ENCODE measurements around the gene SRMS. TPM values are rescaled to one million over a fixed set of nuclear protein-coding genes. Genes with fewer than 3 reads are reported as not detected.

The SRMS gene
- total and polyA plus RNA-seq, 2 of the 13 experiments (the other 11 are each of a cell fraction or from before 2014, with no cell fraction given): not detected

DNA sequence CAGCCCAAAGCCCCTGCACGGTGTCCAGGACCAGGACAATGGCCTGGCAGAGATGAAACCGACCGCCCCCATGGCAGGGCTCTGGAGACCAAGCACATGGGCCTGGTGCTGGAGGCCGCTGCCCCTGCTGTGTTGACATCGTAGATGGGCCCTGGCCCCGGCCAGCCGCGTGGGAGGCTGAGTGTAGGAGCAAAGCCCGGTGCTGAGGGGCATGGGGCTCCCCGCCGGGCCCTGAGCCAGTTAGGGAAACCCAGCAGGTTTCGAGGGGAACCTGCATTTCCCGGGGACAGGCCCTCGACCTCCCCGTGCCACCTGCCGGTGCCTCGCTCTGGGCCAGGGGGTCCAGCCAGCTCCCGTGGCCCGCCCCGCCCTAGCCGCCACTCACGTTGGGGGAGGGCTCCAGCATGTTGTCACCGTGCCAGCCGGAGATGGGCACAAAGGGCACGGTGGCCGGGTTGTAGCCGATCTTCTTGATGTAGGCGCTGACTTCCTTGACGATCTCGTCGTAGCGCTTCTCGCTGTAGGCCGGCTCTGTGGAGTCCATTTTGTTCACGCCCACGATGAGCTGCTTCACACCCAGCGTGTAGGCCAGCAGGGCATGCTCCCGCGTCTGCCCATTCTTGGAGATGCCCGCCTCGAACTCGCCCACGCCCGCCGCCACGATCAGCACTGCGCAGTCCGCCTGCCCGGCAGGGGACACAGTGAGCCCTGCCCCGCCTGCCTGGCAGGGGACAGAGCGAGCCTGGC lies 53.0 kb downstream of the SRMS start:
- POLR2A ChIA-PET: no interaction called here
- H3K4me2 ChIP-seq (ENCODE audit: low read depth, low read length): no peak overlapping the region
- H3K27ac ChIP-seq (ENCODE audit: extremely low read length, insufficient read depth, low read length): no peak overlapping the region
- in situ Hi-C loops (cut with HindIII; ENCODE audit: extremely low pct_ligation_motif_present, low pct_unique_long_range_greater_than_20kb): no loop called here
- CTCF ChIA-PET (ENCODE audit: low intra/inter-chr PET ratio, low total read pairs): no interaction called here
- H3K27me3 ChIP-seq (ENCODE audit: control insufficient read depth in 1 of 2, insufficient read depth in 2 of 2, low read length in 2 of 2): peaks cover 31 to 65% of the 10 kb centered on the region in 2 experiments
- peaks cover 6% of the 10 kb centered on the region; the same call in 1 of the 2 replicates for H4K20me1 ChIP-seq (ENCODE audit: insufficient read depth, low read length)
- no peaks in the 10 kb centered on the region for H3K9me3 ChIP-seq (ENCODE audit: low read length)
- intact Hi-C loops (cut with micrococcal nuclease; ENCODE audit: unreplicated experiment): no loop called here
- FAIRE-seq (no peak), DNase-seq (ENCODE audit: low spot score) (no peak), ATAC-seq (no peak)
- H3K4me1 ChIP-seq (ENCODE audit: insufficient read depth, low read length): peaks cover 12% of the 10 kb centered on the region; the same call in 1 of the 2 replicates
- no peaks in the 10 kb centered on the region for H3K36me3 ChIP-seq (replicated peaks in 1 of 2; ENCODE audit: control insufficient read depth in 1 of 2, insufficient read depth in 2 of 2, low read length in 2 of 2)
- no peak overlapping the region for H3K9ac ChIP-seq (ENCODE audit: insufficient read depth, low read depth, low read length)
- WGBS (ENCODE audit: low lambda C conversion rate): 37% methylated on average over 50 of the region's 51 CpGs
- no TSS peak for BruUV-seq (replicated peaks)
- H3K79me2 ChIP-seq (ENCODE audit: insufficient read depth, low read length): no peaks in the 10 kb centered on the region
- no peak overlapping the region for H2AFZ ChIP-seq (ENCODE audit: low read length)
- H3K4me3 ChIP-seq (replicated peaks in 1 of 3; ENCODE audit: insufficient read depth in 1 of 3, low read depth in 2 of 3, low read length in 3 of 3): no peak overlapping the region
- no peak for TF ChIP-seq KDM4B (CRISPR knock-in tag; IDR thresholded peaks at IDR 0.05)
- TF ChIP-seq EEA1 (CRISPR knock-in tag; IDR thresholded peaks at IDR 0.05; ENCODE audit: borderline replicate concordance): no peak
- no peak for TF ChIP-seq HOXA9 (CRISPR knock-in tag; IDR thresholded peaks at IDR 0.05; ENCODE audit: borderline replicate concordance)
- no peak for TF ChIP-seq PAF1 (CRISPR knock-in tag; IDR thresholded peaks at IDR 0.05)
- no peak for TF ChIP-seq ZNF138 (CRISPR knock-in tag; IDR thresholded peaks at IDR 0.05; ENCODE audit: low read depth)
- no peak for TF ChIP-seq SRSF4 (IDR thresholded peaks at IDR 0.05; ENCODE audit: low read depth, low read length, poor library complexity, severe bottlenecking)
- TF ChIP-seq HOXA3 (CRISPR knock-in tag; IDR thresholded peaks at IDR 0.05): 0 out of 2 replicates have a peak, but pooled peaks have one; percentile 27
- TF ChIP-seq, protein P1, sequence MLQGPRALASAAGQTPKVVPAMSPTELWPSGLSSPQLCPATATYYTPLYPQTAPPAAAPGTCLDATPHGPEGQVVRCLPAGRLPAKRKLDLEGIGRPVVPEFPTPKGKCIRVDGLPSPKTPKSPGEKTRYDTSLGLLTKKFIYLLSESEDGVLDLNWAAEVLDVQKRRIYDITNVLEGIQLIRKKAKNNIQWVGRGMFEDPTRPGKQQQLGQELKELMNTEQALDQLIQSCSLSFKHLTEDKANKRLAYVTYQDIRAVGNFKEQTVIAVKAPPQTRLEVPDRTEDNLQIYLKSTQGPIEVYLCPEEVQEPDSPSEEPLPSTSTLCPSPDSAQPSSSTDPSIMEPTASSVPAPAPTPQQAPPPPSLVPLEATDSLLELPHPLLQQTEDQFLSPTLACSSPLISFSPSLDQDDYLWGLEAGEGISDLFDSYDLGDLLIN (CRISPR knock-in tag; IDR thresholded peaks at IDR 0.05; ENCODE audit: borderline replicate concordance): no peak
- TF ChIP-seq U2AF1 (optimal IDR thresholded peaks at IDR 0.05; ENCODE audit: low read depth, low read length): no peak
- TF ChIP-seq NONO (IDR thresholded peaks at IDR 0.05): no peak
- TF ChIP-seq NONO (CRISPR knock-in tag; conservative IDR thresholded peaks at IDR 0.05): no peak
- TF ChIP-seq TBX3 (IDR thresholded peaks at IDR 0.05; ENCODE audit: borderline replicate concordance): no peak
- TF ChIP-seq ZNF230 (CRISPR knock-in tag; IDR thresholded peaks at IDR 0.05): no peak
- TF ChIP-seq, protein P2, sequence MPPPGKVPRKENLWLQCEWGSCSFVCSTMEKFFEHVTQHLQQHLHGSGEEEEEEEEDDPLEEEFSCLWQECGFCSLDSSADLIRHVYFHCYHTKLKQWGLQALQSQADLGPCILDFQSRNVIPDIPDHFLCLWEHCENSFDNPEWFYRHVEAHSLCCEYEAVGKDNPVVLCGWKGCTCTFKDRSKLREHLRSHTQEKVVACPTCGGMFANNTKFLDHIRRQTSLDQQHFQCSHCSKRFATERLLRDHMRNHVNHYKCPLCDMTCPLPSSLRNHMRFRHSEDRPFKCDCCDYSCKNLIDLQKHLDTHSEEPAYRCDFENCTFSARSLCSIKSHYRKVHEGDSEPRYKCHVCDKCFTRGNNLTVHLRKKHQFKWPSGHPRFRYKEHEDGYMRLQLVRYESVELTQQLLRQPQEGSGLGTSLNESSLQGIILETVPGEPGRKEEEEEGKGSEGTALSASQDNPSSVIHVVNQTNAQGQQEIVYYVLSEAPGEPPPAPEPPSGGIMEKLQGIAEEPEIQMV (CRISPR knock-in tag; IDR thresholded peaks at IDR 0.05; ENCODE audit: low read depth): no peak
- no peak for TF ChIP-seq ZNF337 (CRISPR knock-in tag; IDR thresholded peaks at IDR 0.05; ENCODE audit: borderline replicate concordance, low read depth)
- no peak for TF ChIP-seq ZNF317 (CRISPR knock-in tag; IDR thresholded peaks at IDR 0.05)
- TF ChIP-seq HOXA5 (CRISPR knock-in tag; IDR thresholded peaks at IDR 0.05): no peak
- TF ChIP-seq TAF15 (IDR thresholded peaks at IDR 0.05; ENCODE audit: low read depth, low read length, poor library complexity, severe bottlenecking): peak; percentile 43
- no peak for TF ChIP-seq ZNF713 (CRISPR knock-in tag; IDR thresholded peaks at IDR 0.05)
- TF ChIP-seq ZNF329 (CRISPR knock-in tag; IDR thresholded peaks at IDR 0.05; ENCODE audit: low read depth): no peak
- TF ChIP-seq POGZ (CRISPR knock-in tag; IDR thresholded peaks at IDR 0.05): no peak
- TF ChIP-seq, protein P3, sequence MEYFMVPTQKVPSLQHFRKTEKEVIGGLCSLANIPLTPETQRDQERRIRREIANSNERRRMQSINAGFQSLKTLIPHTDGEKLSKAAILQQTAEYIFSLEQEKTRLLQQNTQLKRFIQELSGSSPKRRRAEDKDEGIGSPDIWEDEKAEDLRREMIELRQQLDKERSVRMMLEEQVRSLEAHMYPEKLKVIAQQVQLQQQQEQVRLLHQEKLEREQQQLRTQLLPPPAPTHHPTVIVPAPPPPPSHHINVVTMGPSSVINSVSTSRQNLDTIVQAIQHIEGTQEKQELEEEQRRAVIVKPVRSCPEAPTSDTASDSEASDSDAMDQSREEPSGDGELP (IDR thresholded peaks at IDR 0.05; ENCODE audit: borderline replicate concordance, low read depth): no peak
- TF ChIP-seq NR3C1 (CRISPR knock-in tag; IDR thresholded peaks at IDR 0.05): no peak
